OCI-LY3 (cell line): ENCODE measurements around the gene TMEM212.

Experiments
- H2AFZ ChIP-seq: fragments of 200-600, 300-600 bp; shearing (Covaris generic); 2 replicates; pipeline ENCODE4 v1.6.0; 2014; ENCODE audit warnings: antibody characterized with exemption, low read depth, low read length
- H3K27ac ChIP-seq: fragments of 200-600, 300-600 bp; sonication (generic); 2 replicates; pipeline ENCODE4 v1.5.1; 2014; ENCODE audit warnings: mild to moderate bottlenecking, low read length, moderate library complexity, mixed read lengths
- H3K27me3 ChIP-seq: fragments of 200-600, 300-600 bp; sonication (generic); 2 replicates; pipeline ENCODE4 v1.6.1; 2014; ENCODE audit warnings: low read depth, low read length, mixed read lengths
- H3K36me3 ChIP-seq: fragments of 200-600, 300-600 bp; sonication (generic); replicated peaks from 2 replicates; pipeline ENCODE3; 2014; ENCODE audit warnings: low read depth, low read length, mixed read lengths
- H3K4me1 ChIP-seq: fragments of 300-600, 200-600 bp; sonication (generic); 2 replicates; pipeline ENCODE4 v1.6.1; 2014; ENCODE audit warnings: low read length, mixed read lengths
- H3K4me2 ChIP-seq: fragments of 200-600, 300-600 bp; sonication (generic); 2 replicates; pipeline ENCODE4 v1.6.1; 2014; ENCODE audit warnings: low read length, mixed read lengths
- H3K4me3 ChIP-seq: fragments of 300-600, 200-600 bp; sonication (generic); 2 replicates; pipeline ENCODE4 v1.5.1; 2014; ENCODE audit warnings: antibody characterized with exemption, mild to moderate bottlenecking, low read length, moderate library complexity
- H3K79me2 ChIP-seq: fragments of 300-600, 200-600 bp; shearing (Covaris generic); 2 replicates; pipeline ENCODE4 v1.6.1; 2014; ENCODE audit warnings: mild to moderate bottlenecking, low read length, mixed read lengths
- H3K9ac ChIP-seq: fragments of 300-600, 200-600 bp; shearing (Covaris generic); 2 replicates; pipeline ENCODE4 v1.6.0; 2014; ENCODE audit warnings: mild to moderate bottlenecking, low read length, moderate library complexity
- H3K9me3 ChIP-seq: fragments of 200-600, 300-600 bp; shearing (Covaris generic); 2 replicates; pipeline ENCODE4 v1.6.1; 2014; ENCODE audit warnings: low read length, mixed read lengths; ENCODE audit not compliant: insufficient read depth
- H4K20me1 ChIP-seq: fragments of 200-600, 300-600 bp; sonication (generic); 2 replicates; pipeline ENCODE4 v1.6.1; 2016; ENCODE audit warnings: low read length, mixed read lengths; ENCODE audit not compliant: insufficient read depth
- CTCF ChIP-seq: fragments of 200-600, 300-600 bp; sonication (generic); IDR thresholded peaks from 2 replicates; pipeline ENCODE4 v1.5.1; 2014; ENCODE audit warnings: antibody characterized with exemption, low read length, low read depth
- EZH2phosphoT487 ChIP-seq: fragments of 200-600 bp; shearing (Covaris generic); IDR thresholded peaks from 2 replicates; pipeline ENCODE4 v1.6.1; 2018; ENCODE audit warnings: antibody characterized with exemption, mixed run types, low read depth

TMEM212 gene

GRCh38 chr3:171832989-171833388 lies 10.2 kb upstream of the TMEM212 start:
- Histone ChIP-seq H3K27me3 (peaks cover 28% of the 10 kb centered on the region; the same call in 1 of the 2 replicates), H4K20me1 (no peaks in the 10 kb centered on the region), H3K79me2 (no peaks in the 10 kb centered on the region), H3K4me1 (peaks cover under 1% of the 10 kb centered on the region), H3K9me3 (no peaks in the 10 kb centered on the region), H3K9ac (no peak overlapping the region), H3K36me3 (no peaks in the 10 kb centered on the region), H2AFZ (no peak overlapping the region), H3K27ac (no peak overlapping the region), H3K4me3 (no peak overlapping the region), H3K4me2 (no peak overlapping the region)
- no peak for TF ChIP-seq EZH2phosphoT487
- TF ChIP-seq CTCF = no peak

GRCh38 chr3:171833789-171834460 lies 9.2 kb upstream of the TMEM212 start:
- Histone ChIP-seq H3K4me2 (no peak overlapping the region), H4K20me1 (no peaks in the 10 kb centered on the region), H3K36me3 (no peaks in the 10 kb centered on the region), H3K79me2 (no peaks in the 10 kb centered on the region), H3K27me3 (peaks cover 20% of the 10 kb centered on the region; the same call in 1 of the 2 replicates), H3K9ac (no peak overlapping the region), H3K4me1 (peaks cover 10% of the 10 kb centered on the region), H2AFZ (no peak overlapping the region), H3K9me3 (no peaks in the 10 kb centered on the region), H3K4me3 (no peak overlapping the region), H3K27ac (no peak overlapping the region)
- TF ChIP-seq EZH2phosphoT487 (no peak), CTCF (peak; percentile 64)

- H4K20me1 ChIP-seq = no peaks in the 10 kb centered on the region
- no peak overlapping the region for H3K9ac ChIP-seq
- no peaks in the 10 kb centered on the region for H3K36me3 ChIP-seq
- H3K79me2 ChIP-seq = no peaks in the 10 kb centered on the region
- peaks cover 17% of the 10 kb centered on the region; the same call in 1 of the 2 replicates for H3K27me3 ChIP-seq
- H3K4me2 ChIP-seq = no peak overlapping the region
- no peaks in the 10 kb centered on the region for H3K9me3 ChIP-seq
- H2AFZ ChIP-seq = no peak overlapping the region
- H3K27ac ChIP-seq = no peak overlapping the region
- H3K4me3 ChIP-seq = no peak overlapping the region
- peaks cover 10% of the 10 kb centered on the region for H3K4me1 ChIP-seq
- TF ChIP-seq EZH2phosphoT487 (no peak), CTCF (no peak)
These were observed 8.7 kb upstream of the TMEM212 start for GRCh38 chr3:171834461-171834801.

GRCh38 chr3:171835116-171835515 lies 8.0 kb upstream of the TMEM212 start:
- H3K79me2 ChIP-seq = no peaks in the 10 kb centered on the region
- H3K9me3 ChIP-seq = no peaks in the 10 kb centered on the region
- TF ChIP-seq EZH2phosphoT487 (no peak), CTCF (no peak)
- no peaks in the 10 kb centered on the region for H3K36me3 ChIP-seq
- peaks cover 10% of the 10 kb centered on the region for H3K4me1 ChIP-seq
- no peak overlapping the region for H2AFZ ChIP-seq
- no peak overlapping the region for H3K4me3 ChIP-seq
- H3K27ac ChIP-seq = no peak overlapping the region
- H4K20me1 ChIP-seq = no peaks in the 10 kb centered on the region
- no peak overlapping the region for H3K4me2 ChIP-seq
- peaks cover 17% of the 10 kb centered on the region; the same call in 1 of the 2 replicates for H3K27me3 ChIP-seq
- no peak overlapping the region for H3K9ac ChIP-seq
